Suprapubic skin (tissue), 4 donors: ENCODE results near the gene ILDR2.

ENCODE experiments used
- CTCF ChIP-seq, 2 donors: fragments of 200-600 bp in 1 of 2; fragments of 450-650 bp in 1 of 2; sonication (generic) in 1 of 2; IDR thresholded peaks; one replicate each; pipeline ENCODE4 v1.5.1; 2016 to 2019; ENCODE audit warnings: antibody characterized with exemption in 2 of 2, mild to moderate bottlenecking in 1 of 2, moderate library complexity in 1 of 2
- EP300 ChIP-seq: sonication (generic); formaldehyde crosslinking; IDR thresholded peaks from one replicate; pipeline ENCODE4 v1.6.1; 2017; ENCODE audit warnings: antibody characterized with exemption
- POLR2AphosphoS5 ChIP-seq, 3 donors: sonication (generic); formaldehyde crosslinking; IDR thresholded peaks; one replicate each; pipeline ENCODE4 v1.6.1; 2017; ENCODE audit warnings: antibody characterized with exemption in 3 of 3

- TF ChIP-seq CTCF (IDR thresholded peaks at IDR 0.05) (no peak), EP300 (no peak), POLR2AphosphoS5 (IDR thresholded peaks at IDR 0.05) (no peak)
Measured at GRCh38 chr1:166950156-166950555, 25.2 kb downstream of the ILDR2 start.
